ENCODE results near the gene SPOCK1. TPM values are rescaled to one million over a fixed set of nuclear protein-coding genes. Genes with fewer than 3 reads are reported as not detected.

Gene SPOCK1
- total and polyA plus RNA-seq, 2 donors (not counting 3 experiments of a cell fraction or from before 2014, with no cell fraction given), result 144 to 280 TPM

- ChIA-PET POLR2A (no interaction called here), CTCF (interaction anchor here (1.3 to 1.5 kb wide), 2 partner anchors 14 to 18 kb away, joined by 3 read pairs; no protein-coding TSS in a partner anchor)
- DNase-seq (ENCODE audit: low read depth, low spot score) (no peak), FAIRE-seq (no peak)
- dilution Hi-C loops (cut with MboI; ENCODE audit: extremely low pct_ligation_motif_present, low sequenced_read_pairs) (no loop called here), intact Hi-C loops (cut with micrococcal nuclease) (no loop called here)
- peaks cover 10% of the 10 kb centered on the region for H3K4me1 ChIP-seq (ENCODE audit: control insufficient read depth, extremely low read depth, insufficient read depth, low read length)
- no peak overlapping the region for H3K4me2 ChIP-seq (ENCODE audit: insufficient read depth, low read length)
- no peaks in the 10 kb centered on the region for H3K9me3 ChIP-seq (replicated peaks; ENCODE audit: control insufficient read depth, insufficient read depth, low read length)
- H3K9ac ChIP-seq (replicated peaks; ENCODE audit: extremely low read depth, insufficient read depth, low read length), result no peak overlapping the region
- no peaks in the 10 kb centered on the region for H4K20me1 ChIP-seq (replicated peaks; ENCODE audit: control insufficient read depth, extremely low read depth, insufficient read depth, low read length)
- no peaks in the 10 kb centered on the region for H3K9me1 ChIP-seq (replicated peaks; ENCODE audit: control insufficient read depth, extremely low read depth, insufficient read depth, low read length)
- TF ChIP-seq POLR2A (IDR thresholded peaks at IDR 0.05; ENCODE audit: low read depth, low read length) (no peak), FOS (IDR thresholded peaks at IDR 0.05; ENCODE audit: borderline replicate concordance, insufficient read depth, low read length) (no peak), GATA2 (IDR thresholded peaks at IDR 0.05; ENCODE audit: insufficient read depth, insufficient read length, low read depth, low read length) (no peak), MAX (IDR thresholded peaks at IDR 0.05; ENCODE audit: insufficient read depth, insufficient read length) (no peak)
- no peaks in the 10 kb centered on the region for H3K36me3 ChIP-seq (ENCODE audit: control insufficient read depth in 2 of 2, extremely low read depth in 1 of 2, insufficient read depth in 2 of 2, low read length in 2 of 2)
- no TSS peak for BruUV-seq (replicated peaks)
- H3K4me3 ChIP-seq (replicated peaks in 1 of 3; ENCODE audit: insufficient read depth in 1 of 3, low read depth in 1 of 3, low read length in 3 of 3), result no peak overlapping the region
- H3K27me3 ChIP-seq (ENCODE audit: control insufficient read depth in 2 of 2, insufficient read depth in 2 of 2, low read length in 2 of 2), result no peaks in the 10 kb centered on the region
- H3K27ac ChIP-seq (ENCODE audit: insufficient read depth, low read depth, low read length), result no peak overlapping the region
- H3K79me2 ChIP-seq (ENCODE audit: control insufficient read depth, insufficient read depth, low read length), result no peaks in the 10 kb centered on the region
- H2AFZ ChIP-seq (ENCODE audit: low read depth, low read length), result no peak overlapping the region
Observed at GRCh38 chr5:137056676-137057075, 442.4 kb downstream of the SPOCK1 start.

GRCh38 chr5:137055271-137055872 lies 443.8 kb downstream of the SPOCK1 start:
- ChIA-PET CTCF (interaction anchor here (0.8 kb wide), 1 partner anchor 15 kb away, joined by 3 read pairs; no protein-coding TSS in a partner anchor), POLR2A (no interaction called here)
- intact Hi-C loops (cut with micrococcal nuclease) (no loop called here), dilution Hi-C loops (cut with MboI; ENCODE audit: extremely low pct_ligation_motif_present, low sequenced_read_pairs) (no loop called here)
- BruUV-seq (replicated peaks), result no TSS peak
- Histone ChIP-seq H3K36me3 (ENCODE audit: control insufficient read depth in 2 of 2, extremely low read depth in 1 of 2, insufficient read depth in 2 of 2, low read length in 2 of 2) (no peaks in the 10 kb centered on the region), H2AFZ (ENCODE audit: low read depth, low read length) (no peak overlapping the region), H3K27ac (ENCODE audit: insufficient read depth, low read depth, low read length) (no peak overlapping the region), H3K9ac (replicated peaks; ENCODE audit: extremely low read depth, insufficient read depth, low read length) (no peak overlapping the region), H3K4me1 (ENCODE audit: control insufficient read depth, extremely low read depth, insufficient read depth, low read length) (no peaks in the 10 kb centered on the region), H3K9me1 (replicated peaks; ENCODE audit: control insufficient read depth, extremely low read depth, insufficient read depth, low read length) (no peaks in the 10 kb centered on the region), H3K27me3 (ENCODE audit: control insufficient read depth in 2 of 2, insufficient read depth in 2 of 2, low read length in 2 of 2) (no peaks in the 10 kb centered on the region), H4K20me1 (replicated peaks; ENCODE audit: control insufficient read depth, extremely low read depth, insufficient read depth, low read length) (no peaks in the 10 kb centered on the region), H3K4me3 (replicated peaks in 1 of 3; ENCODE audit: insufficient read depth in 1 of 3, low read depth in 1 of 3, low read length in 3 of 3) (no peak overlapping the region), H3K9me3 (replicated peaks; ENCODE audit: control insufficient read depth, insufficient read depth, low read length) (no peaks in the 10 kb centered on the region), H3K79me2 (ENCODE audit: control insufficient read depth, insufficient read depth, low read length) (no peaks in the 10 kb centered on the region), H3K4me2 (ENCODE audit: insufficient read depth, low read length) (no peak overlapping the region)
- DNase-seq (ENCODE audit: low read depth, low spot score) (no peak), FAIRE-seq (no peak)
- no peak for TF ChIP-seq FOS (IDR thresholded peaks at IDR 0.05; ENCODE audit: borderline replicate concordance, insufficient read depth, low read length)
- TF ChIP-seq POLR2A (IDR thresholded peaks at IDR 0.05; ENCODE audit: low read depth, low read length), result no peak
- no peak for TF ChIP-seq JUN (IDR thresholded peaks at IDR 0.05; ENCODE audit: borderline replicate concordance, insufficient read depth, insufficient read length, low read depth)
- TF ChIP-seq GATA2 (IDR thresholded peaks at IDR 0.05; ENCODE audit: insufficient read depth, insufficient read length, low read depth, low read length), result no peak
- no peak for TF ChIP-seq MAX (IDR thresholded peaks at IDR 0.05; ENCODE audit: insufficient read depth, insufficient read length)
- no peak for TF ChIP-seq CTCF (IDR thresholded peaks at IDR 0.05; ENCODE audit: extremely low read depth in 1 of 2, insufficient read depth in 1 of 2, low read depth in 1 of 2, low read length in 2 of 2)
- TF ChIP-seq POLR2AphosphoS5 (IDR thresholded peaks at IDR 0.05; ENCODE audit: insufficient read depth, low read depth, low read length), result no peak
- TF ChIP-seq EZH2 (IDR thresholded peaks at IDR 0.05; ENCODE audit: borderline replicate concordance, low read depth, low read length, severe bottlenecking), result no peak
- no peak for TF ChIP-seq MYC (IDR thresholded peaks at IDR 0.05; ENCODE audit: low read depth, low read length)

All from endothelial cell of umbilical vein (primary cell).